ENCODE data around the gene ABHD16B. TPM values are rescaled to one million over a fixed set of nuclear protein-coding genes. Genes with fewer than 3 reads are reported as not detected.
A peak's percentile ranks its signal among the peaks of the same experiment; 100 is the strongest.
"Not testable (repeated sequence)": the region's sequence is repeated elsewhere in the genome, so short reads cannot be mapped to it uniquely, and the experiment has no call there.

ABHD16B gene
- total and polyA plus RNA-seq, 4 donors, result not detected

GRCh38 chr20:63843778-63844177 lies 17.5 kb upstream of the ABHD16B start:
- Histone ChIP-seq H3K27ac (ENCODE audit: low read depth, low read length) (no peak overlapping the region), H3K36me3 (ENCODE audit: control insufficient read depth, insufficient read depth, low read length) (no peaks in the 10 kb centered on the region), H3K27me3 (ENCODE audit: control insufficient read depth, insufficient read depth, low read length) (peaks cover 17% of the 10 kb centered on the region), H3K9me3 (ENCODE audit: control insufficient read depth, insufficient read depth, low read length) (no peaks in the 10 kb centered on the region), H3K4me1 (ENCODE audit: control insufficient read depth, insufficient read depth, low read length) (peaks cover 27% of the 10 kb centered on the region), H3K4me3 (ENCODE audit: low read depth, low read length) (no peak overlapping the region)
- WGBS (ENCODE audit: insufficient coverage), result 72% methylated on average over 16 of the region's 16 CpGs
- no peak for DNase-seq (ENCODE audit: low read depth in 4 of 6, low spot score in 6 of 6)

GRCh38 chr20:63844511-63844991 lies 16.7 kb upstream of the ABHD16B start:
- DNase-seq (ENCODE audit: low read depth in 4 of 6, low spot score in 6 of 6), result no peak
- Histone ChIP-seq H3K9me3 (ENCODE audit: control insufficient read depth, insufficient read depth, low read length) (no peaks in the 10 kb centered on the region), H3K27ac (ENCODE audit: low read depth, low read length) (no peak overlapping the region), H3K4me1 (ENCODE audit: control insufficient read depth, insufficient read depth, low read length) (peaks cover 27% of the 10 kb centered on the region), H3K36me3 (ENCODE audit: control insufficient read depth, insufficient read depth, low read length) (no peaks in the 10 kb centered on the region), H3K4me3 (ENCODE audit: low read depth, low read length) (no peak overlapping the region), H3K27me3 (ENCODE audit: control insufficient read depth, insufficient read depth, low read length) (peaks cover 17% of the 10 kb centered on the region)
- WGBS (ENCODE audit: insufficient coverage), result 89% methylated on average over 8 of the region's 9 CpGs

GRCh38 chr20:63846128-63846771 lies 15.0 kb upstream of the ABHD16B start:
- peak overlapping the region; percentile 73 for H3K27ac ChIP-seq (ENCODE audit: low read depth, low read length)
- H3K27me3 ChIP-seq (ENCODE audit: control insufficient read depth, insufficient read depth, low read length), result peaks cover 17% of the 10 kb centered on the region
- H3K9me3 ChIP-seq (ENCODE audit: control insufficient read depth, insufficient read depth, low read length), result no peaks in the 10 kb centered on the region
- 8% methylated on average over 10 of the region's 24 CpGs for WGBS (ENCODE audit: insufficient coverage)
- no peaks in the 10 kb centered on the region for H3K36me3 ChIP-seq (ENCODE audit: control insufficient read depth, insufficient read depth, low read length)
- no peak overlapping the region for H3K4me3 ChIP-seq (ENCODE audit: low read depth, low read length)
- DNase-seq (ENCODE audit: low read depth in 4 of 6, low spot score in 6 of 6), result peak in 1 of 6 donors; percentile 62
- H3K4me1 ChIP-seq (ENCODE audit: control insufficient read depth, insufficient read depth, low read length), result peaks cover 27% of the 10 kb centered on the region

DNA sequence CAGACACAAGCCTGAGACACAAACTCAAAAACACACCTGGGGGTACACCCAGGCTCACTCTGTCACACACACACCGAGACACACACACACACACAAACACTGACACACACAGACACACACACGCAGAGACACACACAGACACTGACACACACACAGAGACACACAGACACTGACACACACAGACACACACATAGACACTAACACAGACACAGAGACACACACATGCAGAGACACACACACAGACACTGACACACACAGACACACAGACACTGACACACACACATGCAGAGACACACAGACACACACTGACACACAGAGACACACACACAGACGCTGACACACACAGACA lies 14.4 kb upstream of the ABHD16B start:
- 41% methylated on average over 3 of the region's 3 CpGs for WGBS (ENCODE audit: insufficient coverage)
- H3K27ac ChIP-seq (ENCODE audit: low read depth, low read length), result peak overlapping the region; percentile 73
- H3K4me1 ChIP-seq (ENCODE audit: control insufficient read depth, insufficient read depth, low read length), result peaks cover 27% of the 10 kb centered on the region
- H3K4me3 ChIP-seq (ENCODE audit: low read depth, low read length), result no peak overlapping the region
- H3K36me3 ChIP-seq (ENCODE audit: control insufficient read depth, insufficient read depth, low read length), result no peaks in the 10 kb centered on the region
- H3K27me3 ChIP-seq (ENCODE audit: control insufficient read depth, insufficient read depth, low read length), result peaks cover 17% of the 10 kb centered on the region
- H3K9me3 ChIP-seq (ENCODE audit: control insufficient read depth, insufficient read depth, low read length), result no peaks in the 10 kb centered on the region
- no peak for DNase-seq (ENCODE audit: low read depth in 4 of 6, low spot score in 6 of 6)

GRCh38 chr20:63847237-63848002 lies 13.9 kb upstream of the ABHD16B start:
- WGBS (ENCODE audit: insufficient coverage), result 37% methylated on average over 3 of the region's 16 CpGs
- no peaks in the 10 kb centered on the region for H3K36me3 ChIP-seq (ENCODE audit: control insufficient read depth, insufficient read depth, low read length)
- H3K27ac ChIP-seq (ENCODE audit: low read depth, low read length), result peak overlapping the region; percentile 67
- no peaks in the 10 kb centered on the region for H3K9me3 ChIP-seq (ENCODE audit: control insufficient read depth, insufficient read depth, low read length)
- H3K27me3 ChIP-seq (ENCODE audit: control insufficient read depth, insufficient read depth, low read length), result peaks cover 17% of the 10 kb centered on the region
- H3K4me3 ChIP-seq (ENCODE audit: low read depth, low read length), result no peak overlapping the region
- H3K4me1 ChIP-seq (ENCODE audit: control insufficient read depth, insufficient read depth, low read length), result peaks cover 27% of the 10 kb centered on the region
- DNase-seq (ENCODE audit: low read depth in 4 of 6, low spot score in 6 of 6), result peak in 1 of 6 donors; percentile 50

DNA sequence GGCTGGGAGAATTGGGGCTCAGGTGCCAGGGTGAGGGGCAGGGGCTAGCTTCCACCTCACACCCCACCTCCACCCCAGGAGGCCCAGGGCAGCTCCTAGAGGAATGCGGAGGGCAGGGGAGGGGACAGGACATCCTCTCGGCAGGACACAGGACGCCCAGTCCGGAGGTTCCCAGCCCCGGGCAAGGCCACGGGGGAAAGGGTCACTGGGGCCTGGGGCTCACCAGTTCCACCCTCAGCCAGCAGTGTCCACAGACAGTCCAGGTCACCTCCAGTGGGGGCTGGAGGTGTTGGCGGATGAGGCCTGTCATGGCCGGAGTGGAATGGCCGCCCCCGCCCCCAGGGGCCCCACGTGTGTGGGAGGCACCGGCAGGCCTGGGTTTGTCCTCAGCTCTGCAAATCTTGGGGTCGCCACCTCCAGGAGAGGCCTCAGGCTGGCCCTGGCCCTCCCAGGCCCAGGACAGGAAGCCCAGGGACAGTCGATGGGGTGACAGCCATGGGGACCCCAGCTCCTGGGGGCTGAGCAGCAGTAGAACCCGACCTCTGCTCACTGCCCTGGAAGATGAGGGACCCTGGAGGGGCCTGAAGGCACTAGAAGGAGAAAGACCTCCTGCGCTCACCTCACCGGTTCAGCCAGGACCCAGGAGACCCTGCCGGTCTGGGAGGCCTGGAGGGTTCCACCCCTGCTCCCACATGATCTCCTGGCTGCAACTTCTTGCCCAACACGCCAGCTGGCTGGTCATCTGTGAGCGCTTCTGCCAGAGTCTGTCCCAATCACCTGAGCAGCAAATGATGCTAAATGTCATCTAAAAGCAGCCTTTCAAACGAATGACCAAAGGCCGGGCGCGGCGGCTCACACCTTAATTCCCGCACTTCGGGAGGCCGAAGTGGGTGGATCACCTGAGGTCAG lies 13.0 kb upstream of the ABHD16B start:
- Histone ChIP-seq H3K9me3 (ENCODE audit: control insufficient read depth, insufficient read depth, low read length) (no peaks in the 10 kb centered on the region), H3K4me3 (ENCODE audit: low read depth, low read length) (no peak overlapping the region), H3K27ac (ENCODE audit: low read depth, low read length) (peak overlapping the region; percentile 67), H3K27me3 (ENCODE audit: control insufficient read depth, insufficient read depth, low read length) (peaks cover 17% of the 10 kb centered on the region), H3K4me1 (ENCODE audit: control insufficient read depth, insufficient read depth, low read length) (peaks cover 27% of the 10 kb centered on the region), H3K36me3 (ENCODE audit: control insufficient read depth, insufficient read depth, low read length) (no peaks in the 10 kb centered on the region)
- 65% methylated on average over 27 of the region's 28 CpGs for WGBS (ENCODE audit: insufficient coverage)
- DNase-seq (ENCODE audit: low read depth in 4 of 6, low spot score in 6 of 6), result no peak

GRCh38 chr20:63850689-63851547 lies 10.4 kb upstream of the ABHD16B start:
- H3K9me3 ChIP-seq (ENCODE audit: control insufficient read depth, insufficient read depth, low read length), result no peaks in the 10 kb centered on the region
- no peak overlapping the region for H3K27ac ChIP-seq (ENCODE audit: low read depth, low read length)
- peaks cover 48% of the 10 kb centered on the region for H3K4me1 ChIP-seq (ENCODE audit: control insufficient read depth, insufficient read depth, low read length)
- 86% methylated on average over 21 of the region's 27 CpGs for WGBS (ENCODE audit: insufficient coverage)
- DNase-seq (ENCODE audit: low read depth in 4 of 6, low spot score in 6 of 6), result no peak
- no peak overlapping the region for H3K4me3 ChIP-seq (ENCODE audit: low read depth, low read length)
- peaks cover 36% of the 10 kb centered on the region for H3K27me3 ChIP-seq (ENCODE audit: control insufficient read depth, insufficient read depth, low read length)
- no peaks in the 10 kb centered on the region for H3K36me3 ChIP-seq (ENCODE audit: control insufficient read depth, insufficient read depth, low read length)

DNA sequence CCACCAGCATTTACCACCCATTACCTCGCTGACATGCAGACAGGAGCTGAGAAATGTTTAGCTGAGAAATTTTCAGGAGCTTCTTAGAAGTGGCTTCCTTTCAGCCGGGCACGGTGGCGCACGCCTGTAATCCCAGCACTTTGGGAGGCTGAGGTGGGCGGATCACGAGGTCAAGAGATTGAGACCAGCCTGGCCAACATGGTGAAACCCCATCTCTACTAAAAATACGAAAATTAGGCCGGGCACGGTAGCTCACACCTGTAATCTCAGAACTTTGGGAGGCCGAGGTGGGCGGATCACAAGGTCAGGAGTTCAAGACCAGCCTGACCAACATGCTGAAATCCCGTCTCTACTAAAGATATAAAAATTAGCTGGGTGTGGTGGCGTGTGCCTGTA lies 9.8 kb upstream of the ABHD16B start:
- not testable (repeated sequence) for H3K4me3 ChIP-seq (ENCODE audit: low read depth, low read length); H3K27ac ChIP-seq (ENCODE audit: low read depth, low read length); H3K36me3 ChIP-seq (ENCODE audit: control insufficient read depth, insufficient read depth, low read length); DNase-seq (ENCODE audit: low read depth in 4 of 6, low spot score in 6 of 6); H3K9me3 ChIP-seq (ENCODE audit: control insufficient read depth, insufficient read depth, low read length)
- H3K27me3 ChIP-seq (ENCODE audit: control insufficient read depth, insufficient read depth, low read length), result peaks cover 37% of the 10 kb centered on the region
- 97% methylated on average over 8 of the region's 14 CpGs for WGBS (ENCODE audit: insufficient coverage)
- peaks cover 46% of the 10 kb centered on the region for H3K4me1 ChIP-seq (ENCODE audit: control insufficient read depth, insufficient read depth, low read length)

- H3K4me3 ChIP-seq (ENCODE audit: low read depth, low read length); H3K36me3 ChIP-seq (ENCODE audit: control insufficient read depth, insufficient read depth, low read length); DNase-seq (ENCODE audit: low read depth in 4 of 6, low spot score in 6 of 6); H3K9me3 ChIP-seq (ENCODE audit: control insufficient read depth, insufficient read depth, low read length): not testable (repeated sequence)
- H3K27ac ChIP-seq (ENCODE audit: low read depth, low read length), result peak overlapping the region; percentile 81
- H3K27me3 ChIP-seq (ENCODE audit: control insufficient read depth, insufficient read depth, low read length), result peaks cover 35% of the 10 kb centered on the region
- H3K4me1 ChIP-seq (ENCODE audit: control insufficient read depth, insufficient read depth, low read length), result peaks cover 43% of the 10 kb centered on the region
- 89% methylated on average over 4 of the region's 4 CpGs for WGBS (ENCODE audit: insufficient coverage)
Observed at GRCh38 chr20:63853733-63854068, 7.6 kb upstream of the ABHD16B start.

Measured in spinal cord (tissue), 10 donors.